Left lung (tissue), 10 donors: Measurements from ENCODE around the gene FIGNL1. TPM values are rescaled to one million over a fixed set of nuclear protein-coding genes. Genes with fewer than 3 reads are reported as not detected.
A peak's percentile ranks its signal among the peaks of the same experiment; 100 is the strongest.

Experiments used
- ATAC-seq: fragments of 200-7000 bp; cut with Tn5 transposase; one replicate; pipeline ENCODE4 v1.9.1; 2020; ENCODE audit warnings: moderate library complexity
- DNase-seq, 4 donors: peaks; one replicate each; pipeline ENCODE4 v3.0.0-alpha.2; 2013 to 2020
- H3K27ac ChIP-seq, 2 donors: fragments of 200-600 bp; sonication (generic) in 1 of 2; one replicate each; pipeline versions ENCODE4 v1.5.0 to v1.8.0; 2020 to 2021
- H3K27me3 ChIP-seq, 2 donors: fragments of 200-600 bp; sonication (generic) in 1 of 2; one replicate each; pipeline versions ENCODE4 v1.5.0 to v1.8.0; 2020 to 2021
- H3K36me3 ChIP-seq, 2 donors: fragments of 200-600 bp; sonication (generic) in 1 of 2; one replicate each; pipeline versions ENCODE4 v1.5.0 to v1.8.0; 2020 to 2021
- H3K4me1 ChIP-seq, 2 donors: fragments of 200-600 bp; one replicate each; pipeline ENCODE4 v1.8.0; 2021
- H3K4me3 ChIP-seq, 2 donors: fragments of 200-600 bp; sonication (generic) in 1 of 2; one replicate each; pipeline versions ENCODE4 v1.5.0 to v1.8.0; 2020 to 2021; ENCODE audit warnings: mild to moderate bottlenecking in 1 of 2
- H3K9me3 ChIP-seq, 2 donors: fragments of 200-600 bp; sonication (generic) in 1 of 2; one replicate each; pipeline versions ENCODE4 v1.5.0 to v1.8.0; 2020 to 2021
- intact Hi-C, 2 donors: fragments of 100-400 bp; cut with DNase I; formaldehyde crosslinking; loops; one replicate each; pipeline versions ENCODE4 v1.11.2 to v1.14.2; 2022
- polyA plus RNA-seq, 6 donors: library from polyadenylated mRNA; unstranded; fragments of 120-200 nt; gene quantifications; one replicate each; pipeline ENCODE4 v1.2.1, GENCODE V29; 2013; ENCODE audit not compliant: insufficient read length in 6 of 6
- total RNA-seq, 2 donors: library from RNA; stranded (reverse); fragmentation: NEBNext Ultra II Directional; extraction: Animal tissue kit (Norgen Biotek cat#: 25700); gene quantifications; one replicate each; pipeline ENCODE4 v1.2.1, GENCODE V29; 2021
- TF ChIP-seq, protein P1 (sequence below), 2 donors: fragments of 200-600 bp; sonication (generic) in 1 of 2; IDR thresholded peaks; one replicate each; pipeline versions ENCODE4 v1.5.0 to v1.8.0; 2021; ENCODE audit warnings: antibody characterized with exemption in 2 of 2
- donor health status: DM: no; HTN: yes; CAD: no.
- donor health status: DM: no; HTN: no; CAD: no.

FIGNL1 gene
- total and polyA plus RNA-seq, 8 donors, result 12.0 to 44.8 (median 38.3) TPM

DNA sequence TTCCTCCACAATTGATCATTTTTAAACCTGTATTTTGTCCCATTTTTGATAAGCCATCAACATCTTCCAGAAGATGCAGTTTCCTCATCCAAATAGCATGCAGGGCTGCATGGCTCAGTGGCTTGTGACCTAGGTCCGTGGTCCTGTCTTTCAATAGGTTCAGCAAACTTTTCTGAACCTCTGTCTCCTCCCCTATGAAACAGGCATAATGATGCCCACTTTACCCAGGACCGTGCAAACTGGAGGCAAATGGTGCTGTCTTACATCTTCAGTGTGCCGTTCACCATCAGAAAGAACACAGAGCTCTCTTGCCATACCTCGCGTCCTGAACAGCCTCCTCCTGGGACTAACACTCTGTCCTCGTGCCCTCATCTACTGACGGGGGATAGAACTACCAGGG lies 22.3 kb upstream of the FIGNL1 start:
- H3K9me3 ChIP-seq, result no peaks in the 10 kb centered on the region
- no peaks in the 10 kb centered on the region for H3K36me3 ChIP-seq
- H3K27me3 ChIP-seq, result no peaks in the 10 kb centered on the region
- H3K4me3 ChIP-seq, result no peak overlapping the region
- intact Hi-C loops, result no loop called here
- no peak overlapping the region for H3K27ac ChIP-seq
- DNase-seq (no peak), ATAC-seq (no peak)
- H3K4me1 ChIP-seq, result peaks cover 6 to 8% of the 10 kb centered on the region in 2 donors
- TF ChIP-seq, protein P1, sequence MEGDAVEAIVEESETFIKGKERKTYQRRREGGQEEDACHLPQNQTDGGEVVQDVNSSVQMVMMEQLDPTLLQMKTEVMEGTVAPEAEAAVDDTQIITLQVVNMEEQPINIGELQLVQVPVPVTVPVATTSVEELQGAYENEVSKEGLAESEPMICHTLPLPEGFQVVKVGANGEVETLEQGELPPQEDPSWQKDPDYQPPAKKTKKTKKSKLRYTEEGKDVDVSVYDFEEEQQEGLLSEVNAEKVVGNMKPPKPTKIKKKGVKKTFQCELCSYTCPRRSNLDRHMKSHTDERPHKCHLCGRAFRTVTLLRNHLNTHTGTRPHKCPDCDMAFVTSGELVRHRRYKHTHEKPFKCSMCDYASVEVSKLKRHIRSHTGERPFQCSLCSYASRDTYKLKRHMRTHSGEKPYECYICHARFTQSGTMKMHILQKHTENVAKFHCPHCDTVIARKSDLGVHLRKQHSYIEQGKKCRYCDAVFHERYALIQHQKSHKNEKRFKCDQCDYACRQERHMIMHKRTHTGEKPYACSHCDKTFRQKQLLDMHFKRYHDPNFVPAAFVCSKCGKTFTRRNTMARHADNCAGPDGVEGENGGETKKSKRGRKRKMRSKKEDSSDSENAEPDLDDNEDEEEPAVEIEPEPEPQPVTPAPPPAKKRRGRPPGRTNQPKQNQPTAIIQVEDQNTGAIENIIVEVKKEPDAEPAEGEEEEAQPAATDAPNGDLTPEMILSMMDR (IDR thresholded peaks at IDR 0.05), result no peak

DNA sequence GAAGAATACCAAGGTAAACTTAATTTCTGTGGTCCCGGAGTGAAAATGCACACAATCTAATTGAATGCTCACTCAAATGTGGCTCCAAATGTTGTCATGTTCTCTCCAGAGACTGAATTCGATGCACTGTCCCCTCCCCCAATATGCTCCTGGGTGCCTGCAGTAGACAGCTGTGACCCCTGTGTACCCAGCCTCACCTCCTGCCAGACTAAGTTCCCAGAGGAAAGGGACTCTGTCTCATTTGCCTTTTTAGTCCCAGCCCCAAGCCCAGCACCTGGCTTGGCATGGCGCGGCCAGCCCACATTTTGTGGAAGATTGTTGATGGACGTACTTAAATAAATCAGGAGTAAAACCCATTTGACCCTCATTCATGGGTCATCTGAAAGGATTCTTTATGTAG lies 21.8 kb upstream of the FIGNL1 start:
- Histone ChIP-seq H3K27ac (no peak overlapping the region), H3K36me3 (no peaks in the 10 kb centered on the region), H3K4me1 (peaks cover 6 to 8% of the 10 kb centered on the region in 2 donors), H3K4me3 (no peak overlapping the region), H3K27me3 (no peaks in the 10 kb centered on the region), H3K9me3 (no peaks in the 10 kb centered on the region)
- TF ChIP-seq, protein P1 (IDR thresholded peaks at IDR 0.05), result no peak
- DNase-seq (no peak), ATAC-seq (no peak)
- intact Hi-C loops, result no loop called here

DNA sequence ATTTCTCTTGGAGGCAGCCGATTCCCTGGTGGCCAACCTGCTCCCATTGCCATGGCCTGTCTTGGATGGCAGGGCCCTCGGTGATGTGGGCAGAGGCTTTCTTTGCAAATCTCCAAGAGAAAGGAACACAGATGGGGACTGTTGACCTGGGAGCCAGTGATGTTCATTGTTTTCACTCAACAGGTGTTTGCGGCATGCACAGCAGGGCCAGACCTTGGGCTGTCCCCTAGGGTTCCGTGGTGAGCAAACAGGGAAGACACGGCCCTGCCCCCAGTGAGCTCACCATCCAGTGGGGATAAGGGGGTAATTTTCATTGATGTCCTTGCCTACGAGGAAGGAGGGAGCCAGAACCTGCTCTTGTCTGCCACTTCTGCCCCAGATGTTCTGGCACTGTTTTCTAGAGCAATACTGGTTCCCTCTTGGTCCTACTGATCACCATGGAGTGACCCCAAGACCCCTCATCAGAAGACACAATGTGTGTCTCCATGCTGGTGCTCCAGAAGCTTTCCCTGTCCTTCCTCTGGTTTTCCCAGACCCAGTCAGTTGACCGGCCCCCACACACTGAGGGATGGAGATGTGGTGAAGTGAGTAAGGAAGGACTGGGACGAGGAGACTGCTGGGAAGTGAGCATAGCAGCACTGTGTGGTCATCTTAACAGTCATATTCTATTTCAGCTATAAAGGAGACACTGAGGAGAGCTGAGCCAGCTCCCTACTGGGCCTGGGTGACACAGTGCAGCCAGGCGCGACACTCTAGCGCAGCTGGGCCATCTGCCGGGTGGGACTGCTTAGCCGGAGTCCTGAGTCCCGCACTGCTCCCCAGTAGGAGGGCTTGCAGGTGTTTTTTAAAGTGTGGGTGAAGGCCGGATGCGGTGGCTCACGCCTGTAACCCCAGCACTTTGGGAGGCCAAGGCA lies 20.4 kb upstream of the FIGNL1 start:
- intact Hi-C loops, result no loop called here

DNA sequence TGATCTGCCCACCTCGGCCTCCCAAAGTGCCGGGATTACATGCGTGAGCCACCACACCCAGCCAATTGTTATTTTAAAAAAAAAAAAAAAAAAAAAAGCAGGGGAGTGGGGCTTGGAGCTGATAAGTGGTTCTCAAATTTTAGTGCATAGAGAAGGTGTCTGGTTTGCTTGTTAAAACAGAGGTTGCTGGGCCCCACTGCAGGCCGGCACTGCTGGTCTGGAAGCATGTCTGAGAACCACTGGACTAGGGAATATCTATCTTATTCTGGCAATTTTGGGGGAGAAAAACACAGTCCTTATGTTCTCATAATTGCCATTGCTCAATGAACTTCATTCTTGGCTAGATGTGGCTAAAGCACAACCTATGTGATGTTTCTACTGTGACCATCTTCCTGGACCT lies 19.0 kb upstream of the FIGNL1 start:
- no peaks in the 10 kb centered on the region for H3K9me3 ChIP-seq
- no peak overlapping the region for H3K27ac ChIP-seq
- ATAC-seq (no peak), DNase-seq (no peak)
- H3K36me3 ChIP-seq, result no peaks in the 10 kb centered on the region
- no peaks in the 10 kb centered on the region for H3K27me3 ChIP-seq
- intact Hi-C loops, result loop anchor here in 1 of 2 donors (10.0 kb wide), 1 partner anchor 676 kb away; no protein-coding TSS in a partner anchor
- TF ChIP-seq, protein P1 (IDR thresholded peaks at IDR 0.05), result no peak
- H3K4me3 ChIP-seq, result no peak overlapping the region
- peaks cover 6 to 8% of the 10 kb centered on the region in 2 donors for H3K4me1 ChIP-seq

More for the DNA sequence above, 20.4 kb upstream of the FIGNL1 start:
- Histone ChIP-seq H3K4me1 (peaks cover 6 to 8% of the 10 kb centered on the region in 2 donors), H3K27me3 (no peaks in the 10 kb centered on the region), H3K27ac (no peak overlapping the region), H3K36me3 (no peaks in the 10 kb centered on the region), H3K9me3 (no peaks in the 10 kb centered on the region), H3K4me3 (no peak overlapping the region)
- no peak for DNase-seq
- TF ChIP-seq, protein P1 (IDR thresholded peaks at IDR 0.05), result no peak
- ATAC-seq, result no peak

DNA sequence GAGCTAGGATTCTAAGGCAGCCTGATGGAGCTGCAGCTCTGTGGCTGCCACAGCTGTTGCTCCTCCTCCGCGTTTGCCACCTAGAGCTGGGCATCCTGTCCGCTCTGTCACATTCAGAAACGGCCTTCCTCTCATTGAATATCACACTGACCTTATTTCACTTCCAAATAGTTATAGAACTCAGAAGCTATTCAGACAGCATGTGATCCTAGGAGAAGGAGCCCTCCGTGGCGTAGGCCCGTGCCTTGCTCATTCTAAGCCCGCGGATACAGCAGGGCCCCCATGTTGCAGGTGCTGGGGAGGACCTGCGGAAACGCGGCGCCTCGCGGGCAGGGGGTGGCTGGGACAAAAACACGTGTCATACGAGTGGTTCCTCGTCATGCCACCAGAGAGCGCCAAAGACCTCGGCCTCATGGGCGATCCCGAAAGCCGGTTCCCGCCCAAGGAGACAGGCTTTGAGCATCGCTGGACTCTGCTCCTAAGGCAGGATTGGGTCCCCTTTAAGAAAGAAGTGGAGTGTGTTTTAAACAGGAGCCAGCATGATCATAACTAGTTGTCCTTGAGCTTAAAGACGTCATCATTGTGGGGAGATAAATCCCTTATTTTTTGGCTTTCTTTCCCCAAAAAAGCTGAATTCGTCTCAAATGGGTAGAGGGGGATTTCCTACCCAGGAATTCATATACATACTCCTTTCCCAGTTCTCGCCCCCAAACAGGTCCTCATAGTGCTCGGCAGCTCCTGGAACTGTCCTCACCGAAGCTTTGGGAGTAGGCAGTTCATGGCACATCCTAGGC lies 17.9 kb upstream of the FIGNL1 start:
- intact Hi-C loops, result loop anchor here in 1 of 2 donors (10.0 kb wide), 1 partner anchor 677 kb away; no protein-coding TSS in a partner anchor
- Histone ChIP-seq H3K27me3 (no peaks in the 10 kb centered on the region), H3K4me1 (peaks cover 6 to 8% of the 10 kb centered on the region in 2 donors), H3K27ac (no peak overlapping the region), H3K9me3 (no peaks in the 10 kb centered on the region), H3K4me3 (no peak overlapping the region), H3K36me3 (no peaks in the 10 kb centered on the region)
- peak; percentile 98 for ATAC-seq
- peak; percentile 56 to 92 (median 76) for DNase-seq
- TF ChIP-seq, protein P1 (IDR thresholded peaks at IDR 0.05), result peak; percentile 80 to 86
